BJ (cell line): ENCODE data around the gene CWF19L2. TPM values are rescaled to one million over a fixed set of nuclear protein-coding genes. Genes with fewer than 3 reads are reported as not detected.

Experiments
- CTCF ChIA-PET: fragments of 350-600 bp; formaldehyde crosslinking; extraction: SDS; loops from one replicate; lab custom pipeline; 2021; ENCODE audit warnings: antibody characterized with exemption, inconsistent platforms; lab: Yijun Ruan, JAX
- POLR2A ChIA-PET: fragments of 300-600 bp; sonication (Branson Sonifier 250); formaldehyde crosslinking; extraction: SDS; loops from one replicate; lab custom pipeline; 2021; ENCODE audit warnings: antibody characterized with exemption; lab: Charles Lee
- DNase-seq: peaks from one replicate; pipeline ENCODE4 v3.0.0-alpha.2; 2011; ENCODE audit warnings: low read depth
- H3K27me3 ChIP-seq: 2 replicates; pipeline ENCODE4 v1.6.0; 2011; ENCODE audit warnings: low read length; ENCODE audit not compliant: control insufficient read depth, insufficient read depth
- H3K36me3 ChIP-seq: 2 replicates; pipeline ENCODE4 v1.5.1; 2011; ENCODE audit warnings: low read length; ENCODE audit not compliant: control insufficient read depth, insufficient read depth
- H3K4me3 ChIP-seq: 2 replicates; pipeline ENCODE4 v1.5.1; 2011; ENCODE audit warnings: low read depth, mild to moderate bottlenecking, control low read depth, low read length
- polyA plus RNA-seq: library from polyadenylated mRNA; depleted of rRNA; stranded (reverse); fragments of >200 nt; gene quantifications from 2 replicates; pipeline ENCODE4 v1.2.3, GENCODE V29; 2011
- TF ChIP-seq, protein P1 (sequence below): IDR thresholded peaks from 2 replicates; pipeline ENCODE4 v1.5.1; 2011; ENCODE audit warnings: low read depth, mild to moderate bottlenecking, control low read depth, inconsistent platforms, low read length, moderate library complexity; ENCODE audit not compliant: insufficient read depth

Gene CWF19L2
- polyA plus RNA-seq, 1 experiment, result 1.2 TPM

DNA sequence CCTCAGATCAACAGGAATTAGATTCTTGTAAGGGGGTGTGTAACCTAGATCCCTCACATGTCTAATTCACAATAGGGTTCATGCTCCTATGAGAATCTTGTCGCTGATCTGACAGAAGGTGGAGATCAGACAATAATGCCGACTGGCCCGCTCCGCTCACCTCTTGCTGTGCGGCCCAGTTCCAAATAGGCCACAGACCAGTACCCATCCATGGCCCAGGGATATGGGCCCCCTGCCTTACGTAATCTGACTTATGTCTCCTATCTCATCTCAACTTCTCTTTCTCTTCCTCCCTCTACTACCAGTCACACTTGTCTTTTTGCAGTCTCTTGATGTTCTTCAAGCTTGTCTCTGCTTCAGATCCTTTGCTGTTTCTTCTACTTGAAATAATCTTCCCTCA lies 70.0 kb downstream of the CWF19L2 start:
- ChIA-PET POLR2A (no interaction called here), CTCF (no interaction called here)
- Histone ChIP-seq H3K36me3 (no peaks in the 10 kb centered on the region), H3K27me3 (no peaks in the 10 kb centered on the region), H3K4me3 (no peak overlapping the region)
- TF ChIP-seq, protein P1, sequence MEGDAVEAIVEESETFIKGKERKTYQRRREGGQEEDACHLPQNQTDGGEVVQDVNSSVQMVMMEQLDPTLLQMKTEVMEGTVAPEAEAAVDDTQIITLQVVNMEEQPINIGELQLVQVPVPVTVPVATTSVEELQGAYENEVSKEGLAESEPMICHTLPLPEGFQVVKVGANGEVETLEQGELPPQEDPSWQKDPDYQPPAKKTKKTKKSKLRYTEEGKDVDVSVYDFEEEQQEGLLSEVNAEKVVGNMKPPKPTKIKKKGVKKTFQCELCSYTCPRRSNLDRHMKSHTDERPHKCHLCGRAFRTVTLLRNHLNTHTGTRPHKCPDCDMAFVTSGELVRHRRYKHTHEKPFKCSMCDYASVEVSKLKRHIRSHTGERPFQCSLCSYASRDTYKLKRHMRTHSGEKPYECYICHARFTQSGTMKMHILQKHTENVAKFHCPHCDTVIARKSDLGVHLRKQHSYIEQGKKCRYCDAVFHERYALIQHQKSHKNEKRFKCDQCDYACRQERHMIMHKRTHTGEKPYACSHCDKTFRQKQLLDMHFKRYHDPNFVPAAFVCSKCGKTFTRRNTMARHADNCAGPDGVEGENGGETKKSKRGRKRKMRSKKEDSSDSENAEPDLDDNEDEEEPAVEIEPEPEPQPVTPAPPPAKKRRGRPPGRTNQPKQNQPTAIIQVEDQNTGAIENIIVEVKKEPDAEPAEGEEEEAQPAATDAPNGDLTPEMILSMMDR, result no peak
- no peak for DNase-seq

DNA sequence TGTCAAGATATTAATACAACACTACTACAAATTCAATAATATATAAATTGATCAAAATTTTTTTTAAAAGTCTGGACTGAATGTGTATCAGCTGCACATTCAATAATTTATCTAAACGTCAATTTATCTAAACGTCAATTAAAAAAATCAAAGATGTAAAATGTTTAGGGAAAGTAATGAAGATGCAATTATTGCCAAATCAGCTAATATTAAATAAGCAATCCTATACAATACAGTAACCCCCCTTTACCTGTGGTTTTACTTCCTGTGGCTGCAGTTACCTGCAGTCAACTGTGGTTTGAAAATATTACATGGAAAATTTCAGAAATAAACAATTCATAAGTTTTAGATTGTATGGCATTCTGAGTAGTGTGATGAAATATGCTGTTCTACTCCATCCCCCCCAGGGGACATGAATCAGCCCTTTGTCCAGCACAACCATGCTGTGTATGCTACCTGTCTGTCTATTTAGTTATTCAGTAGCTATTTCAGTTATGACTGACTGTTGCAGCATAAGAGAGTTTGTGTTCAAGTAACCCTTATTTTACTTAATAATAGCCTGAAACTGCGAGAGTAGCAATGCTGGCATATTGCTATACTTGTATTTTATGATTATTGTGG lies 72.2 kb downstream of the CWF19L2 start:
- no peak overlapping the region for H3K4me3 ChIP-seq
- DNase-seq, result no peak
- TF ChIP-seq, protein P1, result no peak
- H3K27me3 ChIP-seq, result no peaks in the 10 kb centered on the region
- POLR2A ChIA-PET, result no interaction called here
- no peaks in the 10 kb centered on the region for H3K36me3 ChIP-seq
- CTCF ChIA-PET, result interaction anchor here (1.3 kb wide), 1 partner anchor 49 kb away, joined by 3 read pairs; no protein-coding TSS in a partner anchor

DNA sequence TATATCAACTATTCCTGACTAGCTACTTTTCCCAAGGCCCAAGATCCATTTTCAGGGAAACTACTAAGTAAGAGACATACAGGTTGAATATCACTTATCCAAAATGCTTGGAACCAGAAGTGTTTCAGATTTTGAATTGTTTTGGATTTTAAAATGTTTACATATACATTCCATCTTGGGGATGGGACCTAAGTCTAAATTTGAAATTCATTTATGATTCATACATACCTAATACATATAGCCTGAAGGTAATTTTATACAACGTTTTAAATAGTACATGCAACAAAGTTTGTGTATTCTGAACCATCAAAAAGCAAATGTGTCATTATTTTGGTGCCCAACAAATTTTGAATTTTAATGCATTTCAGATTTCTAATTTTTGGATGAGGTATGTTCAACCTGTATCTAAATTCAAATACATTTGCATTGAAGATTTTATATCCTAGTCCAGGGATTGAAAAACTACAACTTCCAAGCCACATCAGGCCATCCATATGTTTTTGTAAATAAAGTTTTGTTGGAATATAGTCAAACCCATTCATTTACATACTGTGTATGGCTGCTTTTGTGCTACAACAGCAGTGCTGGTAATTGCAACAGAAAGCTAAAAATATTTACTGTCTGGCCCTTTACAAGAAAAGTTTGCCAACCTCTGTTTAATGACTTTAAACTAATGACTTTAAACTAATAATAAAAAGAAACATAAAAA lies 73.3 kb downstream of the CWF19L2 start:
- TF ChIP-seq, protein P1, result no peak
- Histone ChIP-seq H3K27me3 (no peaks in the 10 kb centered on the region), H3K36me3 (no peaks in the 10 kb centered on the region), H3K4me3 (no peak overlapping the region)
- ChIA-PET POLR2A (no interaction called here), CTCF (no interaction called here)
- no peak for DNase-seq

DNA sequence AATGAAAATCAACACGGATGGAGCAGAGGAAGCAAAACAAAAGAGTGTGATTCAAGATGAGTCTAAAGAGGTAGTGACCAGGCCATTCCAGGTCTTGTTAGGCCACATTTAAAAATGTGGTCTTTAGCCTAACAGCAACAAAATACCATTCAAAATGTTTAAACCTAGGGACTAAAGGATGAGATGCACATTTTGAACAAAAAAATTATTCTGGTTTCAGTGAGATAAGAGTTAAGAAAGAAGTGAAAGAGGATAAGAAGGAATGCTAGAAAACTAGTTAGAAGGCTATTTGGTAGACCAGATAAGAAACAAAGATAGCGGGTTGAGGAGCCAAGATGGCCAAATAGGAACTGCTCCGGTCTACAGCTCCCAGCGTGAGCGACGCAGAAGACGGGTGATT lies 85.2 kb downstream of the CWF19L2 start:
- no peaks in the 10 kb centered on the region for H3K27me3 ChIP-seq
- CTCF ChIA-PET, result no interaction called here
- no peak overlapping the region for H3K4me3 ChIP-seq
- DNase-seq, result no peak
- H3K36me3 ChIP-seq, result no peaks in the 10 kb centered on the region
- TF ChIP-seq, protein P1, result no peak
- POLR2A ChIA-PET, result no interaction called here

DNA sequence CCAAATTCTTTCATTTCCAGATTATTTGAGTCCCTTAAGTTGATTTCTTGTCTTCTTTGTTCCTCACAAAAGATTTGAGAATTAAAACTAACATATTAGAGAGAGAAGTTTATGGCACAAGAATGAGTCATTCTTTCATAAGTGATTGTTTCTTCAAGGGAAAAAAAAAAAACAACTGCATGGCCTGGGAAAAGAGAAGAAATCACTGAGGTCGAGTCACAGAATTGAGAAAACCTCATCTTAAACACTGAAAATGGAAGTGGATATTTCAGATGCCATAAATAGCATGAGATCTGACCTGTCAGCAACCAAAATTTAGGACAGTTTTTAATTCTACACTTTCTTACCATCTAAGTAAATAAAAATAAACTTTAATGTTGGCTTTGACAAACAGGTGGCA lies 87.2 kb downstream of the CWF19L2 start:
- Histone ChIP-seq H3K36me3 (no peaks in the 10 kb centered on the region), H3K4me3 (no peak overlapping the region), H3K27me3 (no peaks in the 10 kb centered on the region)
- ChIA-PET CTCF (no interaction called here), POLR2A (no interaction called here)
- DNase-seq, result peak; percentile 17
- TF ChIP-seq, protein P1, result no peak
